HepG2 (cell line): ENCODE results near the gene GAN. TPM values are rescaled to one million over a fixed set of nuclear protein-coding genes. Genes with fewer than 3 reads are reported as not detected.

ENCODE experiments used
- ATAC-seq: fragments of 200-7000 bp; cut with Tn5 transposase; 3 replicates; pipeline ENCODE4 v1.9.1; 2020; ENCODE audit warnings: mild to moderate bottlenecking, moderate library complexity
- BruUV-seq: library from RNA; stranded (reverse); fragments of 400-500 nt; replicated peaks from 2 replicates; lab custom pipeline; 2021; lab: Mats Ljungman, UMichigan
- CTCF ChIA-PET: fragments of 300-600 bp; formaldehyde crosslinking; extraction: SDS; loops from one replicate; lab custom pipeline; 2021; ENCODE audit warnings: low total read pairs, inconsistent platforms, low intra/inter-chr PET ratio; lab: Yijun Ruan, JAX
- POLR2A ChIA-PET: fragments of 350-600 bp; sonication (Branson Sonifier 250); formaldehyde crosslinking; loops from one replicate; lab custom pipeline; 2020; ENCODE audit warnings: antibody characterized with exemption, inconsistent platforms; lab: Yijun Ruan, JAX
- DNase-seq: peaks from one replicate; pipeline ENCODE4 v3.0.0-alpha.2; 2015; ENCODE audit warnings: low spot score
- FAIRE-seq: peaks from 3 replicates; lab custom pipeline; 2011; peaks lifted over from hg19 to GRCh38; lab: Jason Lieb, UNC
- H2AFZ ChIP-seq: one replicate; pipeline ENCODE4 v1.6.1; 2011; ENCODE audit warnings: low read length, inconsistent platforms
- H3K27ac ChIP-seq: fragments of 300-600 bp; 3 replicates; pipeline ENCODE4 v1.8.0; 2011; ENCODE audit warnings: mixed run types, mild to moderate bottlenecking, mixed read lengths, low read length, inconsistent platforms; ENCODE audit not compliant: insufficient read depth; ENCODE audit errors: extremely low read length
- H3K27me3 ChIP-seq, 2 experiments: fragments of 200-600 bp in 1 of 2; 2 replicates in 1 of 2; 3 replicates in 1 of 2; pipeline versions ENCODE4 v1.6.0 to v1.8.0; 2011; ENCODE audit warnings: low read length in 2 of 2, mild to moderate bottlenecking in 2 of 2, moderate library complexity in 2 of 2, inconsistent platforms in 1 of 2; ENCODE audit not compliant: insufficient read depth in 2 of 2, control insufficient read depth in 1 of 2
- H3K36me3 ChIP-seq, 2 experiments: fragments of 200-600 bp in 1 of 2; replicated peaks in 1 of 2; 2 replicates in 1 of 2; 3 replicates in 1 of 2; pipeline versions ENCODE4 v1.5.1 to v1.8.0; 2011; ENCODE audit warnings: low read length in 2 of 2, inconsistent platforms in 1 of 2; ENCODE audit not compliant: insufficient read depth in 2 of 2, control insufficient read depth in 1 of 2
- H3K4me1 ChIP-seq: 2 replicates; pipeline ENCODE4 v1.5.1; 2012; ENCODE audit warnings: low read length, inconsistent platforms; ENCODE audit not compliant: insufficient read depth
- H3K4me2 ChIP-seq: 2 replicates; pipeline ENCODE4 v1.6.0; 2011; ENCODE audit warnings: low read depth, low read length, inconsistent platforms
- H3K4me3 ChIP-seq, 3 experiments: fragments of 200-600 bp in 1 of 3; sonication (generic), shearing (Covaris generic) in 1 of 3; replicated peaks in 1 of 3; 2 replicates each; pipeline ENCODE4 v1.5.1; 2011 to 2016; ENCODE audit warnings: low read length in 3 of 3, inconsistent platforms in 2 of 3, low read depth in 2 of 3, mild to moderate bottlenecking in 2 of 3, control low read depth in 1 of 3, mixed read lengths in 1 of 3; ENCODE audit not compliant: insufficient read depth in 1 of 3
- H3K79me2 ChIP-seq: one replicate; pipeline ENCODE4 v1.6.1; 2011; ENCODE audit warnings: low read length, inconsistent platforms; ENCODE audit not compliant: insufficient read depth
- H3K9ac ChIP-seq: 2 replicates; pipeline ENCODE4 v1.6.0; 2011; ENCODE audit warnings: mild to moderate bottlenecking, low read depth, low read length, inconsistent platforms; ENCODE audit not compliant: insufficient read depth
- H3K9me3 ChIP-seq: 2 replicates; pipeline ENCODE4 v1.5.1; 2012; ENCODE audit warnings: mild to moderate bottlenecking, low read length
- H4K20me1 ChIP-seq: 2 replicates; pipeline ENCODE4 v1.6.0; 2011; ENCODE audit warnings: inconsistent platforms, mild to moderate bottlenecking, low read length, moderate library complexity; ENCODE audit not compliant: insufficient read depth
- KAT8 ChIP-seq: IDR thresholded peaks from 2 replicates; pipeline ENCODE4 v1.6.1; 2016; ENCODE audit warnings: missing genetic modification reagents, missing compliant biosample characterization
- MYNN ChIP-seq: sonication (generic); formaldehyde crosslinking; IDR thresholded peaks from 2 replicates; pipeline ENCODE4 v1.4.0; 2020; ENCODE audit warnings: mild to moderate bottlenecking, low read depth, missing genetic modification reagents
- SETDB1 ChIP-seq: sonication (generic); formaldehyde crosslinking; IDR thresholded peaks from 2 replicates; pipeline ENCODE4 v1.5.1; 2020; ENCODE audit warnings: missing genetic modification reagents, mild to moderate bottlenecking, borderline replicate concordance
- ZFP1 ChIP-seq: IDR thresholded peaks from 2 replicates; pipeline ENCODE4 v1.6.1; 2016
- ZNF605 ChIP-seq: sonication (generic); formaldehyde crosslinking; IDR thresholded peaks from 2 replicates; pipeline ENCODE4 v1.8.0; 2022; ENCODE audit warnings: mild to moderate bottlenecking, missing genetic modification reagents
- ZNF788 ChIP-seq: sonication (generic); formaldehyde crosslinking; IDR thresholded peaks from 2 replicates; pipeline ENCODE4 v1.5.0; 2020; ENCODE audit warnings: mild to moderate bottlenecking, missing genetic modification reagents, borderline replicate concordance
- WGBS: methylation state at CpG from one replicate; pipeline ENCODE4 v1.1.6; 2017; ENCODE audit warnings: low lambda C conversion rate; 5-methylcytosine and 5-hydroxymethylcytosine counted together
- in situ Hi-C: cut with HindIII; loops from 2 replicates; pipeline ENCODE4 v1.10.0; 2017; ENCODE audit warnings: low pct_unique_long_range_greater_than_20kb; ENCODE audit not compliant: extremely low pct_ligation_motif_present
- intact Hi-C: fragments of 100-400 bp; cut with micrococcal nuclease; formaldehyde crosslinking; loops from one replicate; pipeline ENCODE4 v1.10.0; 2022; ENCODE audit not compliant: unreplicated experiment
- polyA plus RNA-seq, 8 experiments: library from polyadenylated mRNA; depleted of rRNA in 3 of 8; stranded (reverse) in 7 of 8; unstranded in 1 of 8; fragments of >200 nt; fragmentation: Illumina TruSeq in 4 of 8; extraction: Trizol in 4 of 8; gene quantifications; 2 replicates each; pipeline versions ENCODE4 v1.2.1 to v1.2.3, GENCODE V29; 2011 to 2016; ENCODE audit warnings: low read depth in 4 of 8, missing spikeins in 1 of 8, mixed read lengths in 1 of 8; ENCODE audit not compliant: insufficient read depth in 1 of 8
- total RNA-seq, 5 experiments: library from RNA; depleted of rRNA; stranded (reverse); fragments of >200 nt; fragmentation: Illumina TruSeq; extraction: Trizol; gene quantifications; 2 replicates each; pipeline ENCODE4 v1.2.3, GENCODE V29; 2016; ENCODE audit warnings: low read depth in 1 of 5
- TF ChIP-seq, protein P1 (sequence below): sonication (generic); formaldehyde crosslinking; IDR thresholded peaks from 2 replicates; pipeline ENCODE4 v1.5.0; 2020; ENCODE audit warnings: mild to moderate bottlenecking, missing genetic modification reagents, borderline replicate concordance

The GAN gene
- total and polyA plus RNA-seq, 2 of the 13 experiments (the other 11 are each of a cell fraction or from before 2014, with no cell fraction given) = 4.3 to 11.0 TPM

DNA sequence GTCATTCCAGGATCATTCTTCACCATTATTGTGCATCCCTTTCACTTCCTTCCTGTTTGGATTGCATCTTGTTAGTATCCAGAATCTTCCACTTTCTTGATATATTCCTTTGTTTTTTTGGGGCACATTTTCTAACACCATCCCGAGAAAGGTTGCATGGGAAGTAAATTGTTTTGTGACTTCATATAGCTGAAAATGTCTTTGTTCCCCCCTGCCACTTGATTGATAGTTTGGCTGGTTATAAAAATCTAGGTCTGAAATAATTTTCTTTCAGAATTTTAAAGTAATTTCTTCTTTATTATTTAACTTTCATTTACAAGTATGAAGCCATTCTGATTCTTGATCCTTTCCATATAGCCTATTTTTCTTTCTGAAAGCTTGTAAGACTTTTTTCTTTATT is 32.7 kb downstream of the GAN start:
- POLR2A ChIA-PET = no interaction called here
- 91% methylated on average over 1 of the region's 1 CpG for WGBS
- intact Hi-C loops = no loop called here

DNA sequence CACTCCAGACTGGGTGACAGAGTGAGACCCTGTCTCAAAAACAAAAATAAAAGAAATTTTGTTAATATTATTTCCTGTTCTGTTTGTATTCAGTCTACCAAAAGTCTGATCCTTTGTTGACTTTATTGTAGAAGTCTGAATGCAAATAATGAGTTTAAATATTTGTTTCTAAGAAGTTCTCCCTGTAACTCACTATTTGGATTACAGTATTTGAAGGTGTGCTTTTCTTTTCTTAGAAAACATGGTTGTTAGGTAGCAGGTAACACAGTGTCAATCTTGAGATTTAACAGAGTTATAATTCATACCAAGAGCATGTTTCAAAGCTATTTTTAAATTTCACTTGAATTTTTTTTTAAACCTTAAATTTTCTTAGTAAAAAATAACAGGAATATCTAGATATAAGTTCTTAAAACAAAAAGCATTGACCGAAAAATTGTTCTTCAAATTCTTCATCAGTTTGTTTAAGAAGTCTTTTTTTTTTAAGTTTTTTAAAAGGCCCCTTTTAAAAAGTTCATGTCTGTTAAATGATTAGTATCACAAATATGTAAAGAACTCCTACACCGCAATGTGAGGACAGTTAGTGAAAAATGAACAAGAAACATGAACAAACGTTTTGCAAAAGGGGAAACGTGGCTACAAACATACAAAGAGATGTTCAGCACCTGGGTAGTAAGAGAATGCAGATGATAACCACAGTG is 35.0 kb downstream of the GAN start:
- CTCF ChIA-PET = no interaction called here
- no peak overlapping the region for H3K4me2 ChIP-seq
- no peaks in the 10 kb centered on the region for H3K4me1 ChIP-seq
- H3K27me3 ChIP-seq = no peaks in the 10 kb centered on the region
- 91% methylated on average over 4 of the region's 4 CpGs for WGBS
- H4K20me1 ChIP-seq = no peaks in the 10 kb centered on the region
- no peak overlapping the region for H3K27ac ChIP-seq
- no peaks in the 10 kb centered on the region for H3K79me2 ChIP-seq
- H3K9me3 ChIP-seq = peaks cover 28% of the 10 kb centered on the region
- POLR2A ChIA-PET = no interaction called here
- H2AFZ ChIP-seq = no peak overlapping the region
- no peak for ATAC-seq
- in situ Hi-C loops = no loop called here
- H3K36me3 ChIP-seq = peaks cover 4 to 7% of the 10 kb centered on the region in 2 experiments; a peak in 4 of 5 replicates
- no peak overlapping the region for H3K9ac ChIP-seq
- no peak for DNase-seq
- no peak for FAIRE-seq
- H3K4me3 ChIP-seq = no peak overlapping the region
- TF ChIP-seq ZNF605 (CRISPR knock-in tag) (no peak), KAT8 (CRISPR knock-in tag) (no peak), MYNN (no peak), SETDB1 (no peak)
- TF ChIP-seq, protein P1, sequence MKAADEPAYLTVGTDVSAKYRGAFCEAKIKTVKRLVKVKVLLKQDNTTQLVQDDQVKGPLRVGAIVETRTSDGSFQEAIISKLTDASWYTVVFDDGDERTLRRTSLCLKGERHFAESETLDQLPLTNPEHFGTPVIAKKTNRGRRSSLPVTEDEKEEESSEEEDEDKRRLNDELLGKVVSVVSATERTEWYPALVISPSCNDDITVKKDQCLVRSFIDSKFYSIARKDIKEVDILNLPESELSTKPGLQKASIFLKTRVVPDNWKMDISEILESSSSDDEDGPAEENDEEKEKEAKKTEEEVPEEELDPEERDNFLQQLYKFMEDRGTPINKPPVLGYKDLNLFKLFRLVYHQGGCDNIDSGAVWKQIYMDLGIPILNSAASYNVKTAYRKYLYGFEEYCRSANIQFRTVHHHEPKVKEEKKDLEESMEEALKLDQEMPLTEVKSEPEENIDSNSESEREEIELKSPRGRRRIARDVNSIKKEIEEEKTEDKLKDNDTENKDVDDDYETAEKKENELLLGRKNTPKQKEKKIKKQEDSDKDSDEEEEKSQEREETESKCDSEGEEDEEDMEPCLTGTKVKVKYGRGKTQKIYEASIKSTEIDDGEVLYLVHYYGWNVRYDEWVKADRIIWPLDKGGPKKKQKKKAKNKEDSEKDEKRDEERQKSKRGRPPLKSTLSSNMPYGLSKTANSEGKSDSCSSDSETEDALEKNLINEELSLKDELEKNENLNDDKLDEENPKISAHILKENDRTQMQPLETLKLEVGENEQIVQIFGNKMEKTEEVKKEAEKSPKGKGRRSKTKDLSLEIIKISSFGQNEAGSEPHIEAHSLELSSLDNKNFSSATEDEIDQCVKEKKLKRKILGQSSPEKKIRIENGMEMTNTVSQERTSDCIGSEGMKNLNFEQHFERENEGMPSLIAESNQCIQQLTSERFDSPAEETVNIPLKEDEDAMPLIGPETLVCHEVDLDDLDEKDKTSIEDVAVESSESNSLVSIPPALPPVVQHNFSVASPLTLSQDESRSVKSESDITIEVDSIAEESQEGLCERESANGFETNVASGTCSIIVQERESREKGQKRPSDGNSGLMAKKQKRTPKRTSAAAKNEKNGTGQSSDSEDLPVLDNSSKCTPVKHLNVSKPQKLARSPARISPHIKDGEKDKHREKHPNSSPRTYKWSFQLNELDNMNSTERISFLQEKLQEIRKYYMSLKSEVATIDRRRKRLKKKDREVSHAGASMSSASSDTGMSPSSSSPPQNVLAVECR (CRISPR knock-in tag) = no peak
- intact Hi-C loops = no loop called here
- BruUV-seq = no TSS peak

More for the DNA sequence above, 32.7 kb downstream of the GAN start:
- no peak overlapping the region for H3K4me2 ChIP-seq
- CTCF ChIA-PET = no interaction called here
- no peaks in the 10 kb centered on the region for H3K79me2 ChIP-seq
- H3K27ac ChIP-seq = no peak overlapping the region
- H3K4me1 ChIP-seq = no peaks in the 10 kb centered on the region
- H3K9me3 ChIP-seq = peaks cover 35% of the 10 kb centered on the region
- TF ChIP-seq ZNF788 (no peak), ZFP1 (peak; percentile 96; the same call in 1 of the 2 replicates)
- H3K27me3 ChIP-seq = no peaks in the 10 kb centered on the region
- in situ Hi-C loops = no loop called here
- no peak overlapping the region for H3K9ac ChIP-seq
- H3K36me3 ChIP-seq = peaks cover 2 to 4% of the 10 kb centered on the region in 2 experiments; a peak in 2 of 5 replicates
- DNase-seq = no peak
- no peak overlapping the region for H3K4me3 ChIP-seq
- no TSS peak for BruUV-seq
- no peak for ATAC-seq
- H2AFZ ChIP-seq = no peak overlapping the region
- FAIRE-seq = no peak
- no peaks in the 10 kb centered on the region for H4K20me1 ChIP-seq
